Neural progenitor cell (in vitro differentiated cells): Measurements from ENCODE around the gene MACROD2.

Source experiments
- EZH2phosphoT487 ChIP-seq: fragments of 200-600 bp; sonication (generic); IDR thresholded peaks from 2 replicates; pipeline ENCODE4 v1.6.1; 2017; ENCODE audit warnings: antibody characterized with exemption
- TF ChIP-seq, protein P1 (sequence below): fragments of 200-600 bp; sonication (generic); IDR thresholded peaks from 2 replicates; pipeline ENCODE4 v1.5.1; 2017; ENCODE audit warnings: antibody characterized with exemption, mild to moderate bottlenecking

DNA sequence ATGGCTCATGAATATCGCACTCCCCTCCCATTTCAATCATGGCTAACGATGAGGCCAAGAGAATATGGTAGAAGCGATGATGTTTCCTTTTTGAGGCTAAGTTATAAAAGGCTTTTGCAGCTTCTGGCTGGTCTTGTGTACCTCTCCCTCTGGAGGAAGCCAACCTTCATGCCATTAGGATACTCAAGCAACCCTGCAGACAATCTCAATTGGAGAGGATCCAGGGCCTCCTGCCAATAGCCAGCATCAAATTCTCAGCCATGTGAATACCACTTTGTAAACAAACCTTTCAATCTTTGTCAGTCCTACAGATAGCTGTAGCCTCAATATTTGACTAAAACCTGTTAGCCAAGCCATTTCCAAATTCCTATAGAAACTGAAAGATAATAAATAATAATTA is 1839.5 kb downstream of the MACROD2 start:
- TF ChIP-seq, protein P1, sequence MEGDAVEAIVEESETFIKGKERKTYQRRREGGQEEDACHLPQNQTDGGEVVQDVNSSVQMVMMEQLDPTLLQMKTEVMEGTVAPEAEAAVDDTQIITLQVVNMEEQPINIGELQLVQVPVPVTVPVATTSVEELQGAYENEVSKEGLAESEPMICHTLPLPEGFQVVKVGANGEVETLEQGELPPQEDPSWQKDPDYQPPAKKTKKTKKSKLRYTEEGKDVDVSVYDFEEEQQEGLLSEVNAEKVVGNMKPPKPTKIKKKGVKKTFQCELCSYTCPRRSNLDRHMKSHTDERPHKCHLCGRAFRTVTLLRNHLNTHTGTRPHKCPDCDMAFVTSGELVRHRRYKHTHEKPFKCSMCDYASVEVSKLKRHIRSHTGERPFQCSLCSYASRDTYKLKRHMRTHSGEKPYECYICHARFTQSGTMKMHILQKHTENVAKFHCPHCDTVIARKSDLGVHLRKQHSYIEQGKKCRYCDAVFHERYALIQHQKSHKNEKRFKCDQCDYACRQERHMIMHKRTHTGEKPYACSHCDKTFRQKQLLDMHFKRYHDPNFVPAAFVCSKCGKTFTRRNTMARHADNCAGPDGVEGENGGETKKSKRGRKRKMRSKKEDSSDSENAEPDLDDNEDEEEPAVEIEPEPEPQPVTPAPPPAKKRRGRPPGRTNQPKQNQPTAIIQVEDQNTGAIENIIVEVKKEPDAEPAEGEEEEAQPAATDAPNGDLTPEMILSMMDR, result no peak
- TF ChIP-seq EZH2phosphoT487, result no peak
